8988T (cell line): Measurements from ENCODE around the gene CSNK2A1.
"Not testable (repeated sequence)": the region's sequence is repeated elsewhere in the genome, so short reads cannot be mapped to it uniquely, and the experiment has no call there.

Experiments used
- DNase-seq: peaks from one replicate; pipeline ENCODE4 v3.0.0; 2011

The CSNK2A1 gene

GRCh38 chr20:480044-480443 is 63.5 kb downstream of the CSNK2A1 start:
- no peak for DNase-seq

GRCh38 chr20:479487-479886 is 64.1 kb downstream of the CSNK2A1 start:
- no peak for DNase-seq

- peak; percentile 37 for DNase-seq
Measured at GRCh38 chr20:478949-479429, 64.6 kb downstream of the CSNK2A1 start.

GRCh38 chr20:478010-478948 is 65.3 kb downstream of the CSNK2A1 start:
- no peak for DNase-seq

- DNase-seq, result not testable (repeated sequence)
Measured at GRCh38 chr20:476561-477249, 66.9 kb downstream of the CSNK2A1 start.

- no peak for DNase-seq
Measured at GRCh38 chr20:475463-476357, 67.9 kb downstream of the CSNK2A1 start.

- no peak for DNase-seq
Measured at GRCh38 chr20:474581-474980, 69.0 kb downstream of the CSNK2A1 start.

GRCh38 chr20:472889-473292 is 70.7 kb downstream of the CSNK2A1 start:
- no peak for DNase-seq

- DNase-seq, result no peak
Measured at GRCh38 chr20:472137-472846, 71.3 kb downstream of the CSNK2A1 start.

GRCh38 chr20:469746-470490 is 73.7 kb downstream of the CSNK2A1 start:
- no peak for DNase-seq

GRCh38 chr20:467755-468154 is 75.8 kb downstream of the CSNK2A1 start:
- DNase-seq, result no peak

GRCh38 chr20:462199-462991 is 81.2 kb downstream of the CSNK2A1 start, which contains the start of gene TBC1D20:
TSS of gene TBC1D20 (minus strand) at chr20:462533. CDS start at chr20:462405, 128 bp downstream.
- DNase-seq, result peak; percentile 90

- peak; percentile 65 for DNase-seq
Measured at GRCh38 chr20:461254-462198, 82.1 kb downstream of the CSNK2A1 start.

- peak; percentile 35 for DNase-seq
Measured at GRCh38 chr20:460707-461106, 82.9 kb downstream of the CSNK2A1 start.

- no peak for DNase-seq
Measured at GRCh38 chr20:460180-460579, 83.4 kb downstream of the CSNK2A1 start.

GRCh38 chr20:458776-459175 is 84.8 kb downstream of the CSNK2A1 start:
- DNase-seq, result no peak

- no peak for DNase-seq
Measured at GRCh38 chr20:454951-455350, 88.6 kb downstream of the CSNK2A1 start.

GRCh38 chr20:452021-452420 is 91.6 kb downstream of the CSNK2A1 start:
- DNase-seq, result not testable (repeated sequence)
